DMS153 (cell line): Measurements from ENCODE around the gene DISP1.
A peak's percentile ranks its signal among the peaks of the same experiment; 100 is the strongest.

Experiments
- DNase-seq: peaks from one replicate; lab custom pipeline; 2025; lab: John Stamatoyannopoulos, UW

Gene DISP1, protein sequence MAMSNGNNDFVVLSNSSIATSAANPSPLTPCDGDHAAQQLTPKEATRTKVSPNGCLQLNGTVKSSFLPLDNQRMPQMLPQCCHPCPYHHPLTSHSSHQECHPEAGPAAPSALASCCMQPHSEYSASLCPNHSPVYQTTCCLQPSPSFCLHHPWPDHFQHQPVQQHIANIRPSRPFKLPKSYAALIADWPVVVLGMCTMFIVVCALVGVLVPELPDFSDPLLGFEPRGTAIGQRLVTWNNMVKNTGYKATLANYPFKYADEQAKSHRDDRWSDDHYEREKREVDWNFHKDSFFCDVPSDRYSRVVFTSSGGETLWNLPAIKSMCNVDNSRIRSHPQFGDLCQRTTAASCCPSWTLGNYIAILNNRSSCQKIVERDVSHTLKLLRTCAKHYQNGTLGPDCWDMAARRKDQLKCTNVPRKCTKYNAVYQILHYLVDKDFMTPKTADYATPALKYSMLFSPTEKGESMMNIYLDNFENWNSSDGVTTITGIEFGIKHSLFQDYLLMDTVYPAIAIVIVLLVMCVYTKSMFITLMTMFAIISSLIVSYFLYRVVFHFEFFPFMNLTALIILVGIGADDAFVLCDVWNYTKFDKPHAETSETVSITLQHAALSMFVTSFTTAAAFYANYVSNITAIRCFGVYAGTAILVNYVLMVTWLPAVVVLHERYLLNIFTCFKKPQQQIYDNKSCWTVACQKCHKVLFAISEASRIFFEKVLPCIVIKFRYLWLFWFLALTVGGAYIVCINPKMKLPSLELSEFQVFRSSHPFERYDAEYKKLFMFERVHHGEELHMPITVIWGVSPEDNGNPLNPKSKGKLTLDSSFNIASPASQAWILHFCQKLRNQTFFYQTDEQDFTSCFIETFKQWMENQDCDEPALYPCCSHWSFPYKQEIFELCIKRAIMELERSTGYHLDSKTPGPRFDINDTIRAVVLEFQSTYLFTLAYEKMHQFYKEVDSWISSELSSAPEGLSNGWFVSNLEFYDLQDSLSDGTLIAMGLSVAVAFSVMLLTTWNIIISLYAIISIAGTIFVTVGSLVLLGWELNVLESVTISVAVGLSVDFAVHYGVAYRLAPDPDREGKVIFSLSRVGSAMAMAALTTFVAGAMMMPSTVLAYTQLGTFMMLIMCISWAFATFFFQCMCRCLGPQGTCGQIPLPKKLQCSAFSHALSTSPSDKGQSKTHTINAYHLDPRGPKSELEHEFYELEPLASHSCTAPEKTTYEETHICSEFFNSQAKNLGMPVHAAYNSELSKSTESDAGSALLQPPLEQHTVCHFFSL (N-terminal part only)

DNA sequence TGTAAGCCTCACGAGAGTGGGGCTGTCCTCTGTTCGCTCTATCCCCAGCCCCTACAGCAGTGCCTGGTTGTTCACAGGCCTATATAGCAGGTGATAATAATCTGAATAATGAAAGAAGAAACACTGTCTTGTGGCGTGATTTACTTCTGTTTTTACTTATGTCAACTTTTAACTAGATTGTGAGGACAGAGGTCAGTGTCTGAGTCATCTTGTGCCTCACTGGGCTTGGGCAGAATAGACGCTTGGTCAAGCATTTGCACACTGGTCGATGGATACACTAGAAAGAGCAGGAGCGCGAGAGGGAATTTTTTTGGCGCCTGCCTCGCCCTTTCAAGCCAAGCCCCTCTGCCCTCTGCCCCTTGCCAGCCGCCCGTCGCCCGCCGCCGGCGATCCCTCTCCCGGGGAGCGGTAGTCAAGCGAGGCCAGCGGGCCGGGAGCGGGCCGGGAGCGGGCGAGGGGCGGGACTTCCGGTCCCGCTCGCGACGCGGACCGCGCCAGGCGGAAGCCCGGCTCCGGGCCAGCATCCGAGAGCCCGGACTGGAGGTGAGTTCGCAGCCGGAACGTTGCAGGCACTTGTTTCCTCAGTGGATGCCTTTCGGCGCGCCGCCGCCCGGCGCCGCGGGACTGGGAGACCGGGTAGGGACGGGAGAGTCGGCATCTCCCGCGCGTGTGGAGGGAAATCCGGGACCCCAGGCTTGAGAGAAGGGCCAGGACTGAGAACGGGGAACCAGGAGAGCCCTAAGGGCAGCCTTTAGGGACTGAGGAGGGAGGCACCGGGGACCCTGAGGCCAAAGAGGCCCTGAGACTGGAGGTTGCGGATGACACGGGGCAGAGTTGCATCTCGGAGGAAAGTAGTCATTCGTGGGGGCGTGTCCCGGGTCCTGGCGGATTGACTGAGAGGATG lies at the start of gene DISP1:
TSS of gene DISP1 (plus strand) at position 504 of the 904 bp plus-strand sequence. CDS start 127,785 bp downstream, outside the sequence.
- DNase-seq: peak; percentile 83

DNA sequence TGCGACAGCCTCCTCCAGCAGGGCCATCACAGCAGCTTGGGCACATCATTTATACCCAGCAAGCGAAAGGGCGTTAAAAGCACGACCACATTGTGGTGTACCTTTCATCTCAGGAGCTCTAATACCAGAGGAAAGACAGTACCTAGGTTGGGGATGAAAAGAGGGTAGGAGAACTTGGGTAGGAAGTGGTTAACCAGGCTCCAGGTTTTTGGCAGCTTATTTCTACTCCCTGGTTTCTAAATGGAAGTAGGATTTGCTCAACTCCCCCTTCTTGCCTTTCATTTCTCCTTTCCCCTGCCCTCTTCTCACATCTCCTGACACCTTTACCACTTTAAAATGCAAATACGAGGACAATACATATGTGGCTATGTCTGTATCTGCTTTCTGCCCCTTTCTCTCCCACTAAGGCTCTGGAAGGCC lies 47.7 kb upstream of the DISP1 start:
- DNase-seq: no peak

DNA sequence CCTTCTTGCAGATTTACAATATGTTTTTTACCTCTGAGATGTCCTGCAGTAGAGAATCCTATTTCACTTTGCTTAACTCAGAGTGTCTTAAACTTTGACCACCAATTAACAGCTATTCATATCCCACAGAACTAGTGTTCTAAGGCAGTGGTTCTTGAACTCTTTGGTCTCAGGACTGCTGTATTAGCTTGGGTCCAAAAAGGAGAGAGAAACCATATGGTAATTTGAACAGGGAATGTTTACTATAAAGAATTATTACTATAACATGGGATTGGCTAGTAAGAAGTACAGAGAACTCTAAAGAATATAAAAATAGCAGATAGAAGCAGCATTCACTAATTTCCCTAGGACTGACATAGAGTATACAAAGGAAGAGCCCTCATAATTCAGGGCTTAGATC lies 46.2 kb upstream of the DISP1 start:
- no peak for DNase-seq

DNA sequence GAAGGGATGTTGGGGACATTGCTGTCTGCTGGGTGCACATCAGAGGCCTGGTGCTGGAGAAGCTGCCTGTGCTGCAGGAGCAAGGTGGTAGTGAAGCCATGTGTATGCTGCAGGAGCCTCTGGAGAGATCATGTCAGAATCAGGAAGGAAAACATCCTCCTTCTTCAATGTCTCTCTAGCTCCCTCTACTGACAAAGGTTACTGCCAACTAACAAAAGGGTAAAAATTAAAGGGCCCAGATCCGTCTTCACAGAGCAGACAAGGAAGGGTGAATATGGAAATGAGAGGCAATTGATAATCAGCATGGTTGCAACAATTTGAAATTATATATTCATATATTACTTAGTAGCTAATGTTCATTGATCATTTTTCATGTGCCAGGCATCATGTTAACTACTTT lies 45.7 kb upstream of the DISP1 start:
- DNase-seq: no peak

DNA sequence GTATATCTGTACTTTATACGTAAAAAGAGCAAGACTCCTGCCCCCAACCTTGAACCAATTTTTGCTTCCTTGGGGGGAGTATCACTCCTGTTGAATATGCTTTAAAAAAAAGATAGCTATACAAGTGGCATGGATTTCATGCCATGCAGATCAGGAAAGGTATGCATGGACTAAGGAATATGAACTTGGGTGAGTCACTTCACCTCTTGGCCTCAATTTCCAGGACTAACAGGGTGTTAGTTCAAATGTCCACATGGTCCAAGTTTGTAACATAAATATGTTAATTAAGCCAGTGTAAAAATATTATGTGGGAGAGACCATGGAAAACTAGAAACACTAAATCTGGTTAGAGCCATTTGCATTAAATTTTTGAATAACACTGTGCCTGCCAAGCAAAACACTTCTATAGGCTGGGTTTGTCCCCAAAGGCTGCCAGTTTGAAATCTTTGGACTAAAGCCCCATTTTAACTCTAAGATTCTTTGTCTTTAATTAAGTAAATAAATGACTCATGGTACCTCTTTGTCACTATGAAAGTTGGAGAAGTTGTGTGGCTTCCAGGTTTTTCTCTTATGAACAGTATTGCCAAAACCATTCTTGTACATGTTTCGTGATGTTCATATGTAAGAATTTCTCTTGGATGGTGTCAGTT lies 44.7 kb upstream of the DISP1 start:
- no peak for DNase-seq

DNA sequence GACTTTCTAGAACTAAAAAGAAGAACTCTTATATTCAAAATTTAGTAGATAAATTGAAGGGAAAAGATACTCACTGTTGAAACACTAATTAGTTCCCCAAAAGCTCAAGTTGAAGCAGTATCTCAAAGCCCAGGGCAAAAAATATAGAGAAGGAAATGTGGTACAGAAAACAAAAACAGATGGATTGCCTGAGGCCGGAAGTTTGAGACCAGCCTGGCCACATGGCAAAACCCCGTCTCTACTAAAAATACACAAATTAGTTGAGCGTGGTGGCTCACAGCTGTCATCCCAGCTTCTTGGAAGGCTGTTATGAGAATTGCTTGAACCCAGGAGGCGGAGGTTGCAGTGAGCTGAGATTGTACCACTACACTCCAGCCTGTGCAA lies 41.9 kb upstream of the DISP1 start:
- DNase-seq: no peak

DNA sequence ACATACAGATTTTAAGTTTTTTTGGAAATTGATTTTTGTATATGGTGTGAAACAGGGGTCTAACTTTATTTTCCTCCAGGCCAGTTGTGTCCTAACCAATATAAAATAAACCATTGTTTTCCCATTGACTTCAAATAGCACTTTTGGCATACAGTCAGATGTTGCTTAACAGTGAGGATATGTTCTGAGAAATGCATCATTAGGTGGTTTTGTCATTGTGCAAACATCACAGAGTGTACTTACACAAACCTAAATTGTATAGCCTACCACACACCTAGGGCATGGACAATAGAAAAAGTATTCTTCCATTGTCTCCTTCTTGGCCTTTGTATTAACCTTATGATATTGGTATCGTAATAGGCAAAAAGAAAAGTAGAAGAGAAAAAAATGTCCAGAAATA lies 37.4 kb upstream of the DISP1 start:
- peak; percentile 59 for DNase-seq

DNA sequence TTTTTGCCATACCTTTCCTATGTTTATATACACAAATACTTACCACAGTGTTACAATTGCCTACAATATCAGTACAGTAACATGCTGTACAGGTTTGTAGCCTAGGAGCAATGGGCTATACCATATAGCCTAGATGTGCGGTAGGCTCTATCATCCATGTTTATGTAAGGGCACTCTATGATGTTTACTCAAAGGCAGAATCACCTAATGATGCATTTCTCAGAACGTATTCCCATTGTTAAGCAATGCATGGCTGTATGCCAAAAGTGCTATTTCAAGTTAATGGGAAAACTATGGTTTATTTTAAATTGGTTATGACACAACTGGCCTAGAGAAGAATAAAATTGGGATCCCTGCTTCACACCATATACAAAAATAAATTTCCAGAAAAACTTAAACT lies 36.9 kb upstream of the DISP1 start:
- peak; percentile 74 for DNase-seq

DNA sequence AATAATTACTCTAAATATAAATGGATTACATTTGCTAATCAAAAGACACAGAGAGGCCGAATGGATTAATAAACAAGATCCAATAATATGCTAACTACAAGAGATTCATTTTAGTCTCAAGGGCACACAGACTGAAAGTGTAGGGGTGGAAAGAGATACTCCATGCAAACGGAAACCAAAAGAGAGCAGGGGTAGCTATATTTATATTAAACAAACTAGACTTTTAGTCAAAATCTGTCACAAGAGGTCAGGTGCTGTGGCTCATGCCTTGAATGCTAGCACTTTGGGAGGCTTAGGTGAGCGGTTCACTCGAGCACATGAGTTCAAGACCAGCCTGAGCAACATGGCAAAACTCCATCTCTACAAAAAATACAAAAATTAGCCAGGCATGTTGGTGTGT lies 33.6 kb upstream of the DISP1 start:
- no peak for DNase-seq

DNA sequence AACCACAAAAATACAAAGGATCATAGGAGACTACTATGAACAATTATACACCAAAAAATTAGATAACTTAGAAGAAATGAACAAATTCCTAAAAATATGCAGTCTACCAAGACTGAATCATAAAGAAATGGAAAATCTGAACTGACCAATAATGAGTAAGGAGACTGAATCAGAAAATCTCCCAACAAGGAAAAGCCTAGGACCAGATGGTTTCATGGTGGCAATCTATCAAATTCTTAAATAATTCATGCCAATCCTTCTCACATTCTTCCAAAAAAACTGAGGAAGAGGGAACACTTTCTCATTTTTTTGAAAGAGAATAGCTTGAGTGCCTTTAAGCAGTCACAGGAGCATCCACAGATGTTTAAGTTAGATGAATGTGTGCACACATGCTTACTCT lies 31.8 kb upstream of the DISP1 start:
- no peak for DNase-seq

DNA sequence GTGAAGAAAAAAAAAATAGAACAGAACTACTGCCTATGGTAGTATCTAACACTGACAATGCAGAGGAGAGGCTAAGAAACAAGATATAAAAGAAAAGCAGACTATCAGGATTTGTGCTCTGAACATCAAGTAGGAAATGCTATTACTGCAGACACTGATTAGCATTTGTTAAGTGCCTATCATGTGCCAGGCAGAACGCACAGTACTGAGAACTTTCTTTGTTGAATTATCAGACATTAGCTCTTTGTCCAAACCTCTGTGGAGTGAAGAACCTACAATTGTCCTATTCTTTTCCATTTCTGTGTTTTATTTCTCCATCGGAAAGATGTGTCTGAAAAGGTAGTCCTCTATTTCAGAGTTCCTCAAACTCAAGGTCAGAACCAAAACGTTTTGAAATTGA lies 30.5 kb upstream of the DISP1 start:
- no peak for DNase-seq

DNA sequence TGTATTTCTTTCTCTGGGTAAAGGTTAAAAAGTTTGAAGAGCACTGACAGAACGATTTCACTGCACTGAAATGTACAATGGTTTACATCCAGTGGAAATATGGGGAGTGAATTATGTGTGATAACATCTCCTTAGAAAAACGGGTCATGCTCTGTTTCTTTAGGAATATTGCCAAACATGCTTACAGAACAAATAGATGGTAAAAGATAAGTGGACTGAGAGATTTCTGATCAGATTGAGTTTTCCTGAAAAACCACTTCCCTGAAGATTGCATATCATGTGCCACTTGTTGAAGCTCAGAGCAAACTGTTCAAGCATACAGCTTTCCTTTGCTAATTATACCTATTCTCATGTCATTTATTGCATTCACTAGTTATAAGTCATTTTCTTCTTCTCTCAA lies 29.9 kb upstream of the DISP1 start:
- DNase-seq: no peak

DNA sequence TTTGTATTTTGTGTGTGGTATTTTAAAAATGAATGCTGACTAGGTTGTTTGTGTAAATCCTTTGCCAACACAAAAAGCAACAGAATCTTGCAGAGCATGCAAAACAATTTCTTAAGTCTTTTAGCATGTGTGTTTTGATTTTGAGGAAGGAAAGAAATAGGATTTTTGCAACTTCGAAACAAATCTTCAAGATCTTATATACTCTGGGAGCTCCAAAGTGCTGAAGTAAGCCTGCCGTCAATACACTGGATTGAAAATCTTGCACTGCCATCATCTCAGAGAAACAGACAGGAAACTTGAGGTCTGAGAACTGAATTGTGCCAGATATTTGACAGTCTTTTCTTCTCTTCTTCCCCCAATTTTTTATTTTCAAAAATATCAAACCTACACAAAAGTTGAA lies 29.3 kb upstream of the DISP1 start:
- DNase-seq: no peak

DNA sequence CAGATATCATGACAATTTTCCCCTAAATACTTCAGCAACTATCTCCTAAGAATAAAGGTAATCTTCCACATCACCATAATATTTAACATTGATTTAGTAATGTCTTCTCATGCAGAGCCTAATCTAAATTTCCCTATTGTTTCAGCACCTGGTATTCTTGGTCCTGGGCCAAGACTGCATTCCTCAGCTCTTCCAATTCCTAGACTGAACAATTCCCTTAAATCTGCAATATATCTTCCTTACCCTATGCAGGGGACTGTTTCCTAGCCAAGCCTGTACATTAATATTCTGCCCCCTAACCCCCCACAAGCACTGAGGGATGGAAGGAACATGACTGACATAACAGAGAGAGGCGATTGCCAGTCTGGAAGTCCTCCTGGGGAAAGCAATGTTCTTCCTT lies 28.7 kb upstream of the DISP1 start:
- DNase-seq: no peak

DNA sequence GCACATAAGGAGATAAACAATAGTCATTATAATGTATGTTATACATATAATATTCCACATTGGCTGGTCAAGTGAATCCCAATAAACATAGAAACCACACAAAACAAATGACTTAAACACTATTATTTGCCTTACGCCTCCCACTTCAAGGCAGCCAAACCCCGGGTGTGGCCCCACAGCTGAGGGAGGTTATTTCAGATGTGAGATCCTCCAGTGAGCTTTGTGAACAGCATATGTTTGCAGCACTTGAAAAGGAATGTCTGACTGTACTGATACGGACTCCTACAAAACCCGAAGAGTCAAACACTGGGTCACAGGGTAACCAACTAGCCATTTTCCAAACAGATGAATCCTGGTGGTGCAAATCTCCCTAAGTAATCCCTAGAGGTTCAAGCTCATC lies 27.1 kb upstream of the DISP1 start:
- DNase-seq: no peak

DNA sequence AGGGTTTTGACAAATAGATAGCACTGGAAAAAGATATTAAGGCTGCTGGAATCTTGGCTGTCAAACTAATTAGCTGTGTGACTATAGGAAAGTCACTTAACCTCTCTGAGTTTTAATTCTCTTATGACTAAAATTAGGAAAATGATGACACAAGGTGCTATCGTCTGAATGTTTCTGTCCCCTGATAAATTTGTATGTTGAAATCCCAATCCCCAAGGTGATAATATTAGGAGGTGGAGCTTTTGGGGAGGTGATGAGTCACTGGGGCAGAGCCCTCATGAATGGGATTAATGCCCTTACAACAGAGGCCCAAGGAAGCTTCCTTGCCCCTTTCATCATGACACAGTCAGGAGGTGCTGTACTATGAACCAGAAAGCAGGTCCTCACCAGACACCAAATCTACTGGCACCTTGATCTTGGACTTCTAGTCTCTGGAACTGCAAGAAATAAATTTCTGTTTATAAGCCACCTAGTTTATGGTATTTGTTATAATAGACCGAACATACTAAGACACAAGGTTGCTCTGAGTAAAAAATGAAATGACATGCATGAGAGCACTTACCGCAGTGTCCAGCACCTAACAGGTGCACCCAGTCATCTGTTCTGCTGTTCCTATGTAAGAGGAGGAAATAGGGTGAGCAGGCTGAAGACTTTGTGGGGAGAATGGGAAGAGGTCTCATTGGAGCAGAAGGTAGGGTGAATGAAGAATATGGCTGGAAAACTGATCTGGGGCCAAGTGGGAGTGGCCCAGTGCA lies 26.3 kb upstream of the DISP1 start:
- no peak for DNase-seq

DNA sequence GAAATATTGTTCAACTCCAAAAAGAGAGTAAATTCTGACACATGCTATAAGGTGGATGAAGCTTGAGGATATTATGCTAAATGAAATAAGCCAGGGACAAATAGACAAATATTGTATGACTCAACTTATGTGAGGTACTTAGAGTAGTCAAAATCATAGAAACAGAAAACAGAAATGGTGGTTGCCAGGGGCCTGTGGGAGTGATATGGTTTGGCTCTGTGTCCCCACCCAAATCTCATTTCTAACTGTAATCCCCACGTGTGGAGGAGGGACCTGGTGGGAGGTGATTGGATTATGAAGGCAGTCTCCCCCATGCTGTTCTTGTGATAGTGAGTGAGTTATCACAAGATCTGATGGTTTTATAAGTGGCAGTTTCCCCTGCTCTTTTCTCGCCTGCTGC lies 24.7 kb upstream of the DISP1 start:
- DNase-seq: no peak

DNA sequence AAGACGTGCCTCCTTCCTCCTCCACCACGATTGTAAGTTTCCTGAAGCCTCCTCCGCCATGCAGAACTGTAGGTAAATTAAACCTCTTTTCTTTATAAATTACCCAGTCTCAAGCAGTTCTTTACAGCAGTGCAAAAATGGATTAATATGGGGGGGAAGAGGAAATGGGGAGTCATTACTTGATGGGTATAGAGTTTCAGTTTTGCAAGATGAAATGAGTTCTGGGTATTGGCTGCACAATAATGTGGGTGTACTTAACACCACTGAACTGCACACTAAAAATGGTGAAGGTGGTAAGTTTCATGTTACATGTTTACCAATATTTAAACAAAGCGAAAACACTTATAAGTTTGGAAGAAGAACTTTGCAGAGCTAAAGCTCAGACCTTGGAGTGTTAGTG lies 24.3 kb upstream of the DISP1 start:
- DNase-seq: no peak

DNA sequence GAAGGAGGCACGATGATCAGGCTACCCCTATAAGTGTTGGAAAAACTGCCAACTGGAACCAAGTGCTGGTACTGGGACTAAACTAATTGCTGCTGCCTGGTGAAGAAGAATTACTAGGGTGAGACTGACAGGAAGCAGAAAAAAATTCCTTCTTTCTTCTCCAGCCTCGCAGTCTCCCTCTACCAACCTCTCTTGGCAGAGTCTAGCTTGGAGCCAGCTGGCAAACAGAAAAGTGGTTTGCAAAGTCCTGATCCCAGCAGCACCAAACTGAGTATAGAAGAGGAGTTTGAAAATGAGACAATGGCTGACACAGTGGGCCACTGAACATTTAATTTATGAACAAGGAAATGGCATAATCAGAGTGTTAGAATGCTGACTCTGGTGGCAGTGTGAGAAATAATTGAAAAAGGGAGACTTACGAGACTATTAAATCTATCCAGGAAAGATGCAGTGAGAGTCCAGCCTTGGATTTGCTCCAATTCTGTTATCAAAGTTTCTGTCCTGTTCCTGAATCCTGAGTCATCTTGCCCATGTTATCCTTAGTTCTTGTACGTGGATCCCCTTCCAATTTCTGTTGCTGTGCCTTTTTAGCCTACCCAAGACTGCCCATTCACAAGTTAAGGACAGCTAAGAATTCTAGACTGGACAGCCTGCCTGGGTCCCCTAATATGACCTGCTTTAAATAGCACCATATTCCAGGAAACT lies 23.7 kb upstream of the DISP1 start:
- DNase-seq: no peak

DNA sequence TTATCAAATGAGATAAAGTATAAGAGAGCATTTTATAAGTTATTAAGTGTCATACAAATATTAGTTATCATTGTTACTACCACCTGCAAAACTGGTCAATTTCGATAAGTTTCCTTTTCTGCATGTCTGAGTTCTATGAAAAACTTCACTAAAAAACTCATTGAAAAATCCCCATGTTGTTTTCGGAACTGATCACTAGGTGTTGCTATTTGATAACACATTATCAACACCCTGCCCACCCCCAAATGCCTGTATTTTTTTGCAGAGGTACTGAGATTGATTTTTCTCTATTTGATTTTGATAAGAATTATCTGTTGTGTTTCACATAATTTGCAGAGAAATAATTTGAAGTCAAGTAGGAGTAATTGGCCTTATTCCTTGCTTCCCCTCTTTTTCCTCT lies 22.1 kb upstream of the DISP1 start:
- no peak for DNase-seq
